SK-N-SH (cell line): ENCODE results near the gene EHD1. TPM values are rescaled to one million over a fixed set of nuclear protein-coding genes. Genes with fewer than 3 reads are reported as not detected.

ENCODE experiments used
- CTCF ChIA-PET: fragments of 300-600, 350-600 bp; formaldehyde crosslinking; extraction: SDS; loops from one replicate; lab custom pipeline; 2021; lab: Yijun Ruan, JAX
- POLR2A ChIA-PET: fragments of 350-600 bp; sonication (Branson Sonifier 250); formaldehyde crosslinking; extraction: SDS; loops from one replicate; lab custom pipeline; 2020; ENCODE audit warnings: antibody characterized with exemption, inconsistent platforms; lab: Yijun Ruan, JAX
- DNase-seq: peaks from one replicate; pipeline ENCODE4 v3.0.0; 2012
- H2AFZ ChIP-seq: fragments of 200-600 bp; sonication (generic); 2 replicates; pipeline ENCODE4 v1.8.1; 2016; ENCODE audit warnings: antibody characterized with exemption, mild to moderate bottlenecking, low read depth
- H3F3A ChIP-seq: fragments of 200-600 bp; sonication (generic); replicated peaks from 2 replicates; pipeline ENCODE3; 2016; ENCODE audit warnings: antibody characterized with exemption, mild to moderate bottlenecking; ENCODE audit not compliant: insufficient read depth
- H3K27ac ChIP-seq, 2 experiments: fragments of 200-500 bp in 1 of 2; fragments of 200-600 bp in 1 of 2; sonication (Bioruptor generic) in 1 of 2; sonication (generic), shearing (Covaris generic) in 1 of 2; 2 replicates each; pipeline versions ENCODE4 v1.5.1 to v1.6.1; 2014 to 2016; ENCODE audit warnings: low read depth in 2 of 2, inconsistent platforms in 1 of 2, low read length in 1 of 2, mild to moderate bottlenecking in 1 of 2, mixed read lengths in 1 of 2
- H3K27me3 ChIP-seq: fragments of 200-600 bp; sonication (generic), shearing (Covaris generic); 2 replicates; pipeline ENCODE4 v1.6.1; 2016; ENCODE audit warnings: mixed run types; ENCODE audit not compliant: insufficient read depth
- H3K36me3 ChIP-seq, 2 experiments: fragments of 200-500 bp in 1 of 2; fragments of 200-600 bp in 1 of 2; sonication (Bioruptor generic) in 1 of 2; sonication (generic) in 1 of 2; replicated peaks in 1 of 2; 2 replicates each; pipeline versions ENCODE3 to v1.5.1; 2014 to 2016; ENCODE audit warnings: low read length in 1 of 2, mild to moderate bottlenecking in 1 of 2; ENCODE audit not compliant: insufficient read depth in 2 of 2, control insufficient read depth in 1 of 2
- H3K4me1 ChIP-seq, 2 experiments: fragments of 200-500 bp in 1 of 2; fragments of 200-600 bp in 1 of 2; sonication (Bioruptor generic) in 1 of 2; sonication (generic), shearing (Covaris generic) in 1 of 2; 2 replicates each; pipeline versions ENCODE4 v1.5.1 to v1.6.1; 2014 to 2016; ENCODE audit warnings: low read depth in 1 of 2, low read length in 1 of 2, mixed run types in 1 of 2; ENCODE audit not compliant: insufficient read depth in 2 of 2, control insufficient read depth in 1 of 2
- H3K4me2 ChIP-seq: fragments of 200-600 bp; sonication (generic), shearing (Covaris generic); 2 replicates; pipeline ENCODE4 v1.6.1; 2017; ENCODE audit warnings: mixed run types
- H3K4me3 ChIP-seq, 2 experiments: fragments of 200-500 bp in 1 of 2; fragments of 200-600 bp in 1 of 2; sonication (Bioruptor generic) in 1 of 2; sonication (generic), shearing (Covaris generic) in 1 of 2; 2 replicates each; pipeline versions ENCODE4 v1.5.1 to v1.8.1; 2014 to 2016; ENCODE audit warnings: low read depth in 2 of 2, inconsistent platforms in 1 of 2, low read length in 1 of 2, mild to moderate bottlenecking in 1 of 2, mixed read lengths in 1 of 2, moderate library complexity in 1 of 2
- H3K79me2 ChIP-seq: fragments of 200-600 bp; sonication (generic); 2 replicates; pipeline ENCODE4 v1.8.1; 2017; ENCODE audit warnings: mild to moderate bottlenecking; ENCODE audit not compliant: insufficient read depth
- H3K9ac ChIP-seq: fragments of 200-600 bp; sonication (generic); 2 replicates; pipeline ENCODE4 v1.6.1; 2017; ENCODE audit warnings: mixed run types
- H3K9me2 ChIP-seq: fragments of 200-600 bp; sonication (generic); 2 replicates; pipeline ENCODE4 v1.6.1; 2017; ENCODE audit warnings: mixed run types
- H3K9me3 ChIP-seq: fragments of 200-600 bp; sonication (generic); 2 replicates; pipeline ENCODE4 v1.6.1; 2017; ENCODE audit warnings: mixed run types, mild to moderate bottlenecking, moderate library complexity
- H4K20me1 ChIP-seq: fragments of 200-600 bp; sonication (generic); 2 replicates; pipeline ENCODE4 v1.6.1; 2017; ENCODE audit warnings: mild to moderate bottlenecking, mixed run types; ENCODE audit not compliant: insufficient read depth
- ELF1 ChIP-seq: IDR thresholded peaks from 2 replicates; pipeline ENCODE4 v1.4.0; 2012
- FOXJ3 ChIP-seq: sonication (generic); formaldehyde crosslinking; IDR thresholded peaks from 2 replicates; pipeline ENCODE4 v1.5.1; 2020; ENCODE audit warnings: mild to moderate bottlenecking, missing genetic modification reagents
- FOXM1 ChIP-seq: IDR thresholded peaks from 2 replicates; pipeline ENCODE4 v1.4.0; 2012; ENCODE audit warnings: low read depth, mild to moderate bottlenecking
- GATA2 ChIP-seq: sonication (generic); formaldehyde crosslinking; IDR thresholded peaks from 2 replicates; pipeline ENCODE4 v1.5.0; 2020; ENCODE audit warnings: mild to moderate bottlenecking, missing genetic modification reagents
- MAX ChIP-seq: IDR thresholded peaks from 2 replicates; pipeline ENCODE4 v1.4.0; 2012; ENCODE audit warnings: low read depth
- RAD21 ChIP-seq: IDR thresholded peaks from 2 replicates; pipeline ENCODE4 v1.6.1; 2012; ENCODE audit warnings: mild to moderate bottlenecking, low read length
- RCOR1 ChIP-seq: fragments of 150-350 bp; IDR thresholded peaks from 2 replicates; pipeline ENCODE4 v1.6.1; 2017; ENCODE audit warnings: antibody characterized with exemption, low read length
- RFX5 ChIP-seq: IDR thresholded peaks from 2 replicates; pipeline ENCODE4 v1.6.1; 2012; ENCODE audit warnings: mild to moderate bottlenecking, improper control_type of control experiment, low read length
- SIN3A ChIP-seq: IDR thresholded peaks from 2 replicates; pipeline ENCODE4 v1.6.1; 2012; ENCODE audit warnings: low read depth, mild to moderate bottlenecking, low read length, moderate library complexity, borderline replicate concordance
- TAF1 ChIP-seq: IDR thresholded peaks from 2 replicates; pipeline ENCODE4 v1.6.1; 2012; ENCODE audit warnings: low read depth, mild to moderate bottlenecking, low read length, moderate library complexity, borderline replicate concordance
- TCF12 ChIP-seq: IDR thresholded peaks from 2 replicates; pipeline ENCODE4 v1.4.0; 2012
- USF2 ChIP-seq: fragments of 150-350 bp; IDR thresholded peaks from 2 replicates; pipeline ENCODE4 v1.6.1; 2017; ENCODE audit warnings: antibody characterized with exemption, low read length, low read depth, borderline replicate concordance
- ZBTB33 ChIP-seq: IDR thresholded peaks from 2 replicates; pipeline ENCODE4 v1.4.0; 2012; ENCODE audit warnings: low read depth, borderline replicate concordance
- WGBS: methylation state at CpG from one replicate; pipeline ENCODE4 v1.1.6; 2017; ENCODE audit warnings: low lambda C conversion rate; 5-methylcytosine and 5-hydroxymethylcytosine counted together
- polyA plus RNA-seq, 3 experiments: library from polyadenylated mRNA; depleted of rRNA; stranded (reverse); fragments of >200 nt; gene quantifications; 2 replicates each; pipeline ENCODE4 v1.2.3, GENCODE V29; 2012

EHD1 gene
- polyA plus RNA-seq, 1 of the 3 experiments (the other 2 are of a cell fraction), result 93.3 TPM

- no peak overlapping the region for H3K4me3 ChIP-seq
- no peak for TF ChIP-seq RAD21
- TF ChIP-seq RCOR1, result no peak
- TF ChIP-seq TCF12, result no peak
- TF ChIP-seq MAX, result no peak
- no peak for TF ChIP-seq USF2
- no peak for TF ChIP-seq FOXM1
- TF ChIP-seq ZBTB33, result no peak
- TF ChIP-seq ELF1, result no peak
- TF ChIP-seq SIN3A, result no peak
- no peak for TF ChIP-seq GATA2
- TF ChIP-seq FOXJ3 (CRISPR knock-in tag), result no peak
- TF ChIP-seq TAF1, result no peak
- no peak for TF ChIP-seq RFX5
- ChIA-PET CTCF (interaction anchor here (0.9 to 3.9 kb wide), 5 partner anchors 11 to 34 kb away, joined by 3 to 18 read pairs (median 8); no protein-coding TSS in a partner anchor), POLR2A (interaction anchor here (0.6 kb wide), 1 partner anchor 28 kb away, joined by 3 read pairs; no protein-coding TSS in a partner anchor)
- peaks cover 68% of the 10 kb centered on the region for H3K79me2 ChIP-seq
- H2AFZ ChIP-seq, result no peak overlapping the region
- no peak overlapping the region for H3K9ac ChIP-seq
- H3K9me3 ChIP-seq, result no peaks in the 10 kb centered on the region
- 94% methylated on average over 28 of the region's 33 CpGs for whole genome bisulfite sequencing
- H3K9me2 ChIP-seq, result no peaks in the 10 kb centered on the region
- peaks cover 33% of the 10 kb centered on the region for H4K20me1 ChIP-seq
- no peak overlapping the region for H3K27ac ChIP-seq
- H3K4me2 ChIP-seq, result no peak overlapping the region
- H3K36me3 ChIP-seq, result peaks cover 0 to 16% of the 10 kb centered on the region in 2 experiments
- H3F3A ChIP-seq, result peaks cover 12% of the 10 kb centered on the region
- peaks cover 16 to 19% of the 10 kb centered on the region in 2 experiments; a peak in 3 of 4 replicates for H3K4me1 ChIP-seq
- no peak for DNase-seq
- H3K27me3 ChIP-seq, result no peaks in the 10 kb centered on the region
These were observed 18.6 kb downstream of the EHD1 start for GRCh38 chr11:64859542-64860414.
